ENCODE measurements around the gene STAC.
"Not testable (repeated sequence)": the region's sequence is repeated elsewhere in the genome, so short reads cannot be mapped to it uniquely, and the experiment has no call there.

The STAC gene

GRCh38 chr3:36480911-36481648, 100.8 kb downstream of the STAC start:
- no peak for DNase-seq

DNA sequence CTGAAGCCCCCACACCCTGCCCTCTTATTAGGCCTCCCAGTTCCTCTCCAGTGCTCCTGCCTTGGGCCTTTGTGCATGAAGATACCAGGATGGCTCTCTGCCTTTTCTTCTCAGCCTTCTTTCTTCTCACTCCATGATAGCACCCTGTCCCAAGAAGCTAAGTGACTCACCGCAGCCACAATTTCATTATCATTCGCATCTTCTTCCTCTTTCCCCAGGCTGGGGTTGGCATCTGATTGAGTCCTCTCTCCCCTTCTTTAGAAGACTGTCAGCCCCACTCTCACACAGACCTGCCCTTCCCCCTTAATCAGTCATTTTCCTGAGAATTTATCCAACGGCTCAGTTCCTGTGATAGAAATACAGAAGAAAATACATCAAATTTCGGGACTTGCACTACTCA, 102.0 kb downstream of the STAC start:
- no peak for DNase-seq

GRCh38 chr3:36482880-36483279, 102.6 kb downstream of the STAC start:
- DNase-seq: no peak

DNA sequence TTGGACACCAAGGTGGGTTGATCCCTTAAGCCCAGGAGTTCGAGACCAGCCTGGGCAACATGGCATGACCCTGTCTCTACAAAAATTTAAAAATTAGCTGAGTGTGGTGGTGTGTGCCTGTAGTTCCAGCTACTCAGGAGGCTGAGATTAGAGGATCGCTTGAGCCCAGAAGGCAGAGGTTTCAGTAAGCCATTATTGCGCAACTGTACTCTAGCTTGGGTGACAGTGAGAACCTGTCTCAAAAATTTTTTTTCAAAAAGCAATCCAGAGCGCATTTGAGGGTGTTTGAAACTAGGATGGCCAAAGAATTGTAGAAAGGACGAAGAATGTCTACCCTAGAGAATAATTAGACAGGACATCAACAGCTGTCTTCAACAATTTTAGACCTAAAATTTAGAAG, 103.4 kb downstream of the STAC start:
- no peak for DNase-seq

DNA sequence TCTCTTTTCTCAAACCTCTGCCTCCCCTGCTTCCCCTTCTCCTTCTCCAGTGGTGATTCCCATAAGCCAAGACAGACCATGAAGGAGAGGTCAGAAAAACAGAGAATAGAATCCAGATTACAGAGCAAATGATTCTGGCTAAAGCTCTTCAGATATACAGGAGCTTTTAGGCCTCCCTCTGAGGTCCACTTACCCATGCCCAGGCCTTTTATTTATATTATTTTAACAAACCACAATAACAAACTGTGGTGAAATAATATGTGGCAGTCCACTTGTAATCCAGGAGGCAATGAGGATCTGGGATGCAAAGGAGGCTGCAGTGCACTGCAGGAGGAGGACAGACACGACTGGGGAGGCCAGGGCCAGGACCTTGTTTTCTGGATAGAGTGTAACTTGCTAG, 104.1 kb downstream of the STAC start:
- DNase-seq: no peak

DNA sequence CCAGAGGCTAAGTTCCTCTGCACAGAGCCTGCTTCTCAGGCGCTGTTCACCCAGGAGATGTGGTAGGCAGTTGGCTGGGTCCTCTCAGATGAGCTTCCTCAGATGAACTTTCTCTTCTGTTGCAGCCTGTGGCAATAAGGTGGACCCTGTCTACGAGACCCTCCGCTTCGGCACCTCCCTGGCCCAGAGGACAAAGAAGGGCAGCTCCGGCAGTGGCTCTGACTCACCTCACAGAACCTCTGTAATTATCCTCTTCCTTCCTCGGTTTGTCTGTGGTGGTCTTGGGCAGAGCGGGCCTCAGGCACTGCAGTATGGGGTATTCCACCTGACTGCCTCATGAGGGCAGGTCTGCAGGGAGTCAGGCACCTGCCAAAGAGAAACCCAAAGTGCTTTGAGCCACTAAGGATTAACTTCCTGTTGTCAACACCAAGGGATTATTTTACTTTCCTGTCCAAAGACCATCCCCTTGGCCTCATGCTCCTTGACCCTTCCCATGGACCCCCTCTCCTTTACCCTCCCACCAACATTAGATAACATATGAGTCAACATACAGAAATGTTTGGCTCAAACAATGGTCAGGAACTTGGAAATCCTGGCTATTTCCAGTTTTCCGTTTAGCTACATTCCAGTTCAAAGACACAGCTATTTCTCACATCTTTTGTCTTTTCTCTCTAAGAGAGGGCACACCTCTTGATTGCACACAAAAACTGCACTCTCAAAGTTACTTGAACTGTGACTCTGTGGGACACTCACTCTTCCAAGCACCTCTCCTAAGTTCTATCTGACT, 105.9 kb downstream of the STAC start:
- DNase-seq: no peak

- DNase-seq: no peak
Observed at GRCh38 chr3:36487616-36488015, 107.3 kb downstream of the STAC start.

GRCh38 chr3:36488077-36488789, 107.9 kb downstream of the STAC start:
- DNase-seq: no peak

DNA sequence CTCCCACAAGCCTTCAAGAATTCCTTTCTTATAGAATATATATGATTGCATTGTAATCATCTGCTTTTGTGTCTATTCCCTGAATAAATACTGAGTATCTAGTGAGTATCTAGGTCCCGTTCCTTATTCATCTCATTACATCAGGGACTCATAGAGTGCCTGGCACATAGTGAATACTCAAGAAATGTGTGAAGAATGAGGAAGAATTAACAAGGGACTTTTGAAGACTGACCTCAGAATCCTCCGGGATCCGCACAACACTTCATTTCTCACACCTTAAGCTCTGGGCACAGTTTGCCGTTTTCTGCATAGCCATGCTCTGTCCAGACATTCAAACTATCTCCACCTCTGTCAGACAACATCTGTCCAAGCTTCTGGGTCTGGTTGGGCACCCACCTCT, 108.8 kb downstream of the STAC start:
- no peak for DNase-seq

DNA sequence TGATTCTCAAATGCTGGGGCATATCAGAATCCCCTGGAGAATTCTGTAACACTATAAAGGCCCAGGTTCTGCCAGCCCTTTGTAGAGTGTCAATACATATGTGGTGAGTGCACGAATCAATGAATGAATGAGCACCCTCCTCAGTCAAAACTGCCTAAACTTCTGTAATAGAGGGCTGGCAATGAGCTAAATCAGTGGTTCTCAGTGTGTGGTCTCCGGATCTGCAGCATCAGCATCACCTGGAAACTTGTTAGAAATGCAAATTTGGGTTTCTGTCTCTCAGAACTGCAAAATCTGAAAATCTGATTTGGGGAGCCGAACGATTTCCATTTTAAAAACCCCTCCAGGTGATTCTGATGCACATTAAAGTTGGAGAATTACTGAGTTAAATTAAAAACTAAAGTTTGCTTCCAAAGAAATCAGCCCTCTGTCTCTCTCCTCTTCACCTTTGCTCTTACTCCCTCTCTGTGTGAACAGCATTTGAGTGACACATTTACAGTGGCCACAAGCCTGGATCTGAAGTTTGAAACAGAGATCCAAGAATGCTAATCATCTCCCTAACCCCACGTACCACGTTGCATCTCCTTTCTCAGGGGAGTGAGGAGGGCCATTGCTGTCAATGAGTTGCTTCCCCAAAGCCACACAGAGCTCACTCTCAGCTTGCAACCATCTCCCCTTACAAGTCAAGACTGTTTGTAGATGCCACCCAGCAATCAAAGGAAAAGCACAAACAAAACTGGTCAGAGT, 109.5 kb downstream of the STAC start:
- no peak for DNase-seq

DNA sequence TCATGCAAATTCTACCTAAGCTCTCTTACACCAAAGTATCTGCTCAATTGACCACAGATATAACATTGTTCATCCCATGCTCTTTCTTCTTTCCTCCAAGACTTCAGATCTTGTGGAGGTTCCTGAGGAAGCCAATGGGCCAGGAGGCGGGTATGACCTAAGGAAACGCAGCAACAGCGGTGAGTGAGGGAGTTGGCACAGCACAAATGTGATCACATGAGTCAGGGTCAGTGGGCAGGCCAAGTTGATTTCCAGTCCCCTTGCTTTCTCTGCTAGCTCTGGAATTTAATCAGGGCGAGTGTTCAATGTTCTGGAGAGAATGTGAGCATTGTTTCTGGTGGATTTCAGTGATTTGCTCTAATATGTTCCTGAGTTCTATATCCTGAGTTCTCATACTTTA, 112.7 kb downstream of the STAC start:
- DNase-seq: no peak

GRCh38 chr3:36494461-36495109, 114.3 kb downstream of the STAC start:
- DNase-seq: no peak

DNA sequence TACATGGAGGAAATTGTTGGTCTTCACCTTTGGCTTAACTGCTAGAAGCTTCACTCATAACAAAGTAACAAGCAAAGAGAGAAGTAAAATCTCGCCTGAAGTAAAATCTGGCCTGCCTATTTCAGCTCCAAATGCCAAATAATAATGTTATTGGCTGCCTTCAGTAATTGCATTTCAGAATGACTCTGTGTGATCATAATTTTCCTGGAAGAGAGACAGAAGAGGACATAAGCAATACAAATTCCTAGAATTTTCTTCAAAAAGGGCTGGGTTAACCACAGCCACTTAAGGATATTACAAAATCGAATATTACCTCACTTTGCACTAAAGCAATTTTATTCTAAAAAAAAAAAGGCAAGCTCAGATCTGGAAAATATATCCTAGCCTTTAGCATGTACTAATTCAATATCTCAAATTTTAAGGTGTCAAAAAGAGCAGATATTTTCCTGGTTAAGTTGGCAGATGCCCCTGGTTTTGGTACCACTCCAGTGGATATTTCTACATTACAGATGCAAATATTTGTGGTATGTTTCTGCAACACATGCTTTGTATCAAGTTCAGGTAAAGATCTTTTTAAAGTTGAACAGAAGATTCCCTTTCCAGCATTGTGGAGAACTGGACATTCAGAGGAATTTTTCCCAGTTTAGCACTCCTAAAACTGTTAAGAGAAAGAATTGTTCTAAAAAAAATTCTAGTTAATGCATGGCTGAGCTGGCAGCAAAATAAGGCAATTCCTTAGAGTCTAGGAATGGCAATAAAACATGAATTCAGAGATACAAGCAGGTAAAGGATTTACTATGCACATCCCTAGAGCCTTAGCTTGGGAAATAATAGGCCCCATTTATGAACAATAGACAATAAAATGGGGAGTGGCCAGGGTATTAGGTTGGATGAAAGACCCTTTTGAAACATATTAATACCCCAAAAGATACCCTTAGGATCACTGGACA, 116.7 kb downstream of the STAC start:
- no peak for DNase-seq

GRCh38 chr3:36500053-36500452, 119.7 kb downstream of the STAC start:
- not testable (repeated sequence) for DNase-seq

GRCh38 chr3:36501616-36502015, 121.3 kb downstream of the STAC start:
- no peak for DNase-seq

DNA sequence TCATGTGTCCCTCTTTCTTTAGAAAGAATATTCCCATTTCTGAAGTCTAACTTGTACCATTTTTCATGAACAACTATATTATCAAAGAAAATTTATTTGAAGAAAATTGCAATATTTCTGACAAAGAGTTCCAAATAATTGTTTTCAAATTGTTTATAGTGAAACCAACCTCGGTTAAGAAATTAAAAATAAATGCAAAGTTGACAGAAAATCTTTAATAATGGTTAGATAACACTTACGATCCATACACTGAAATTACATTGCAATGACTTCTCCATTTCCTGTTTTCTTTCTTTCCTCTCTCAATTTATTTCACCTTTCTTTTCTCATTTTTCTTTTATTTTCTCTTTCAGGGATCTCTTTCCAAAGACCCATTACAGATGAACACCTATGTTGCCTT, 125.1 kb downstream of the STAC start:
- DNase-seq: no peak

GRCh38 chr3:36511791-36512486, 131.6 kb downstream of the STAC start:
- no peak for DNase-seq

DNA sequence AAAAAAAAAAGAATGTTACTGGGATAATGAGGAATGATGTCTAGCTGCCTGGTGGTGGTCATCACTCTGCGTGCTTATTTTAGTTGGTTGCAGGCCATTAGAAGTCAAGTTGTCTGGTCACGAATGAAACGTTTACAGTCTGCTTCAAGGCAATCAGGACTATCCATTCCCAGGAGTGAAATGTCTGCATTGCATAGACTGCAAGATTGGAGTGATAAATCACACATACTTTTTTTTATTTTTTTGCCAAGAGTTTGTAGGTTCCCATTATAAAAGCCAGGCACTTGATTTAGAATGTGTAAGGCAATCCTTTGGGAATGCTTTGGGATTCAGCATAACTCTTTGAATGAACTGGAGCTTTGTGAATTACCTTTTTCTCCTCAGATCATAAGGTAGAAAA, 132.3 kb downstream of the STAC start:
- no peak for DNase-seq

DNA sequence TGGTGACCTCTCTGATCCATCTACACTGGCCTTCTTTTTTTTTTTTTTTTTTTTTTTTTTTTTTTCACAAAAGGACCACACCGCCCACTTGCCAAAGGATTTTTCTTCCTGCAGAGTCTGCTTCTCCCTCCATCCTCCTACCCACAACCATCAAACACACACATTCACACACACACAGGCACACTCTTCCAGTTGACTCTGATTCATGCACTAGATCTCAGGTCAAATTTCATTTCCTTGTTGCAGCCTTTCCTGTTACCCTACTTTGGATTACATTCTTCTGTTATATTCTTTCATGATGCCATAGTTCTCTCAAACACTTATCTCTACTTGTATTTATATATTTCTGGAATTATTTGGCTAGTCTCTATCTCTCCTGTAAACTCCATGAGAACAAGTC, 133.9 kb downstream of the STAC start:
- no peak for DNase-seq

DNA sequence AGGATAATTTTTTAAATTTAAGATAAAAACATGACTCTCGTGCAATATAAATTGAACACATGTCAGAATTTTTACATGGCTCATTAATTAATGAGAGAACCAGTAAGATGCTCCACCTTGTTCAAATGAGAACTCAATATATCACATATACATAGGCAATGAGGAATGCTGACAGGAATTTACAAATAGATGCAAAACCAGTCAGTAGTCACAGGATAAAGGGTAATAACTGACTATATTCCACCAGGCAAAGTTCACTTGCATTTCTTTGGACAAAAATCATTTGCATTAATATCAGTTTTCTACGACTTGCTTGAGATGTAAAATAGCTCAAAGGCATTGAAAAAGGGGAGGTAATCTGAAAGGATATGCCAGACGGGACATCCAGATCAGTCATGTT, 139.4 kb downstream of the STAC start:
- DNase-seq: no peak
